ENCODE measurements around the gene PGS1.
A peak's percentile ranks its signal among the peaks of the same experiment; 100 is the strongest.

DNA sequence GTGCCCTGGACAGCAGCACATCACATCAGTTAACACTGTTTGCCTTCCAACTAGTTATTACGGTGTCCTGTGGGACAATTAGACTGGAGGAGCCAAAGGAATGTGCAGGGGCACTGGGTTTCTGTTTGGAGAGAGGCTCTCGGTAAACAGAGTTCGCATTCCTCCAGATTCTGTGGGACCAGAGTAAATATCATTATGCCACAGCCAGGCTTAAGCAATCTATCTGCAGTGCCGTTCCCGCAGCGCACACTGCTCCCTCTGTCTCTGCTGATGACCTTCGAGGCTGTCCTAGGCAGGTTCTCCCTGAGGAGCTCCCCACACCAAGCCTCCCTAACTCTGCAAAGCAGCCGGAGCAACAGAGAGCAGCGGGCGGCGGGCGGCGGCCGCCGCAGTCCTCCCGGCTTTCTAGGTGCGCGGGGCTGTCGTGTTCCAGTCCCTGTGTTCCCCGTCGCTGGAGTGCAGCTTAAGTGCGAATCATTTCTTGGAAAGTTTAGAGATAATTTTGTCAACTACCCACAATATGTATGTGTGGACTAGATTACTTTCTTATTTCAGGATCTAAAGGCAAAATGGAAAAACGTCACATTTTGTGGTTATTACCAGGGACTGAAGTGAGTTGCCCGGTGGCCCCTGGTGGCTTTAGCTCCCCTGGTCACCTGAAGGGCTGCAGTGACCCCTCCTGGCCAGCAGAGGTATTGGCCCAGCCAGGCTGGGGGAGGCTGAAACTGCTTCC lies 43.3 kb downstream of the PGS1 start:
- TF ChIP-seq, protein P1, sequence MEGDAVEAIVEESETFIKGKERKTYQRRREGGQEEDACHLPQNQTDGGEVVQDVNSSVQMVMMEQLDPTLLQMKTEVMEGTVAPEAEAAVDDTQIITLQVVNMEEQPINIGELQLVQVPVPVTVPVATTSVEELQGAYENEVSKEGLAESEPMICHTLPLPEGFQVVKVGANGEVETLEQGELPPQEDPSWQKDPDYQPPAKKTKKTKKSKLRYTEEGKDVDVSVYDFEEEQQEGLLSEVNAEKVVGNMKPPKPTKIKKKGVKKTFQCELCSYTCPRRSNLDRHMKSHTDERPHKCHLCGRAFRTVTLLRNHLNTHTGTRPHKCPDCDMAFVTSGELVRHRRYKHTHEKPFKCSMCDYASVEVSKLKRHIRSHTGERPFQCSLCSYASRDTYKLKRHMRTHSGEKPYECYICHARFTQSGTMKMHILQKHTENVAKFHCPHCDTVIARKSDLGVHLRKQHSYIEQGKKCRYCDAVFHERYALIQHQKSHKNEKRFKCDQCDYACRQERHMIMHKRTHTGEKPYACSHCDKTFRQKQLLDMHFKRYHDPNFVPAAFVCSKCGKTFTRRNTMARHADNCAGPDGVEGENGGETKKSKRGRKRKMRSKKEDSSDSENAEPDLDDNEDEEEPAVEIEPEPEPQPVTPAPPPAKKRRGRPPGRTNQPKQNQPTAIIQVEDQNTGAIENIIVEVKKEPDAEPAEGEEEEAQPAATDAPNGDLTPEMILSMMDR (IDR thresholded peaks at IDR 0.05; ENCODE audit: insufficient read depth, low read length, poor library complexity, severe bottlenecking) = peak; percentile 89
- no peak for TF ChIP-seq EZH2phosphoT487 (conservative IDR thresholded peaks at IDR 0.05; ENCODE audit: low read length)
